PFSK-1 (cell line): ENCODE data around the gene IGSF8.

Source experiments
- FOXP2 ChIP-seq: optimal IDR thresholded peaks from 2 replicates; pipeline ENCODE3; 2011; ENCODE audit warnings: borderline replicate concordance, control low read depth, inconsistent platforms; ENCODE audit not compliant: insufficient read depth; ENCODE audit errors: extremely low read length, extremely low read depth
- POLR2AphosphoS5 ChIP-seq: IDR thresholded peaks from 2 replicates; pipeline ENCODE4 v1.6.1; 2012; ENCODE audit warnings: low read depth, mild to moderate bottlenecking, control low read depth, low read length, moderate library complexity
- REST ChIP-seq, 2 experiments: IDR thresholded peaks; 2 replicates each; pipeline versions ENCODE4 v1.6.1 to v1.8.0; 2011 to 2012; ENCODE audit warnings: low read depth in 2 of 2, low read length in 2 of 2, control low read depth in 1 of 2, inconsistent platforms in 1 of 2, mild to moderate bottlenecking in 1 of 2, moderate library complexity in 1 of 2; ENCODE audit not compliant: insufficient read depth in 1 of 2
- SIN3A ChIP-seq: IDR thresholded peaks from 2 replicates; pipeline ENCODE4 v1.6.1; 2012; ENCODE audit warnings: mild to moderate bottlenecking, low read length, moderate library complexity, borderline replicate concordance; ENCODE audit not compliant: insufficient read depth
- TAF1 ChIP-seq: IDR thresholded peaks from 2 replicates; pipeline ENCODE4 v1.6.1; 2012; ENCODE audit warnings: low read length, control low read depth, borderline replicate concordance; ENCODE audit not compliant: insufficient read depth

- no peak for TF ChIP-seq TAF1
- TF ChIP-seq POLR2AphosphoS5, result no peak
- TF ChIP-seq SIN3A, result no peak
- TF ChIP-seq REST (IDR thresholded peaks at IDR 0.05; ENCODE audit: insufficient read depth in 1 of 2, low read depth in 2 of 2, low read length in 2 of 2), result no peak
- TF ChIP-seq FOXP2, result peak; percentile 53
Observed at GRCh38 chr1:160083968-160084770, 14.2 kb downstream of the IGSF8 start.
